Activated CD4-positive, alpha-beta memory T cell treated with anti-CD3 and anti-CD28 coated beads for 36 hours (primary cell): ENCODE results near the gene PARS2. TPM values are rescaled to one million over a fixed set of nuclear protein-coding genes. Genes with fewer than 3 reads are reported as not detected.
A peak's percentile ranks its signal among the peaks of the same experiment; 100 is the strongest.

ENCODE experiments used
- CTCF ChIA-PET: fragments of 350-600 bp; sonication (Branson Sonifier 250); formaldehyde crosslinking; loops from one replicate; lab custom pipeline; 2021; ENCODE audit warnings: antibody characterized with exemption, inconsistent platforms; lab: Charles Lee
- POLR2A ChIA-PET: fragments of 350-600 bp; sonication (Branson Sonifier 250); formaldehyde crosslinking; loops from one replicate; lab custom pipeline; 2021; ENCODE audit warnings: antibody characterized with exemption; lab: Charles Lee
- DNase-seq: peaks from one replicate; pipeline ENCODE4 v3.0.0-alpha.2; 2020
- H3K27ac Mint-ChIP-seq: one replicate; pipeline ENCODE4 v1.8.0; 2021; ENCODE audit warnings: mixed read lengths
- H3K27me3 Mint-ChIP-seq: one replicate; pipeline ENCODE4 v1.8.0; 2021; ENCODE audit warnings: mixed read lengths
- H3K36me3 Mint-ChIP-seq: one replicate; pipeline ENCODE4 v1.8.0; 2021; ENCODE audit warnings: mixed read lengths
- H3K4me1 Mint-ChIP-seq: one replicate; pipeline ENCODE4 v1.8.0; 2021; ENCODE audit warnings: low read depth, mixed read lengths
- H3K4me3 Mint-ChIP-seq: one replicate; pipeline ENCODE4 v1.8.0; 2021; ENCODE audit warnings: mild to moderate bottlenecking, mixed read lengths
- H3K9me3 Mint-ChIP-seq: one replicate; pipeline ENCODE4 v1.8.0; 2021; ENCODE audit warnings: mixed read lengths
- intact Hi-C: fragments of 100-400 bp; cut with micrococcal nuclease; formaldehyde crosslinking; loops from one replicate; pipeline ENCODE4 v1.15.1; 2023
- total RNA-seq, 2 experiments: library from RNA; stranded (reverse); gene quantifications; one replicate each; pipeline ENCODE4 v1.2.3, GENCODE V29; 2021

Gene PARS2
- total RNA-seq, 2 experiments from 2014 or later = 5.6 to 5.7 TPM

- peak; percentile 22 for DNase-seq
- Mint-ChIP-seq H3K4me3 (no peak overlapping the region), H3K27ac (peak overlapping the region; percentile 96), H3K4me1 (peaks cover 56% of the 10 kb centered on the region), H3K9me3 (no peaks in the 10 kb centered on the region), H3K27me3 (no peaks in the 10 kb centered on the region), H3K36me3 (no peaks in the 10 kb centered on the region)
- intact Hi-C loops = loop anchor here (5.0 to 10.0 kb wide), 2 partner anchors 311 to 513 kb away; no protein-coding TSS in a partner anchor
- ChIA-PET CTCF (interaction anchor here (2.3 to 5.3 kb wide), 3 partner anchors 9 to 124 kb away, joined by 6 to 38 read pairs (median 28); partner anchors contain the start of gene PARS2), POLR2A (interaction anchor here (1.0 to 4.0 kb wide), 3 partner anchors 33 to 82 kb away, joined by 3 to 23 read pairs (median 3); partner anchors contain the start of gene TTC4)
Measured at GRCh38 chr1:54798206-54798605, 33.9 kb upstream of the PARS2 start.

GRCh38 chr1:54796902-54797301 is 32.6 kb upstream of the PARS2 start:
- H3K36me3 Mint-ChIP-seq = peaks cover 2% of the 10 kb centered on the region
- DNase-seq = no peak
- peaks cover 54% of the 10 kb centered on the region for H3K4me1 Mint-ChIP-seq
- H3K27ac Mint-ChIP-seq = no peak overlapping the region
- no peaks in the 10 kb centered on the region for H3K27me3 Mint-ChIP-seq
- H3K4me3 Mint-ChIP-seq = no peak overlapping the region
- intact Hi-C loops = loop anchor here (5.0 to 10.0 kb wide), 2 partner anchors 310 to 512 kb away; no protein-coding TSS in a partner anchor
- H3K9me3 Mint-ChIP-seq = peaks cover 4% of the 10 kb centered on the region
- ChIA-PET POLR2A (interaction anchor here (0.6 kb wide), 1 partner anchor 339 kb away, joined by 5 read pairs; no protein-coding TSS in a partner anchor), CTCF (interaction anchor here (0.7 kb wide), 1 partner anchor 110 kb away, joined by 3 read pairs; no protein-coding TSS in a partner anchor)

GRCh38 chr1:54795841-54796468 is 31.6 kb upstream of the PARS2 start:
- Mint-ChIP-seq H3K4me3 (no peak overlapping the region), H3K9me3 (peaks cover 5% of the 10 kb centered on the region), H3K27me3 (no peaks in the 10 kb centered on the region), H3K27ac (no peak overlapping the region), H3K36me3 (peaks cover 5% of the 10 kb centered on the region), H3K4me1 (peaks cover 51% of the 10 kb centered on the region)
- CTCF ChIA-PET = interaction anchor here (0.7 to 1.2 kb wide), 4 partner anchors 9 to 123 kb away, joined by 3 read pairs; no protein-coding TSS in a partner anchor
- DNase-seq = no peak
- POLR2A ChIA-PET = interaction anchor here (0.6 kb wide), 1 partner anchor 338 kb away, joined by 5 read pairs; no protein-coding TSS in a partner anchor
- intact Hi-C loops = loop anchor here (5.0 to 10.0 kb wide), 2 partner anchors 309 to 511 kb away; no protein-coding TSS in a partner anchor

GRCh38 chr1:54795356-54795665 is 31.0 kb upstream of the PARS2 start:
- no peak overlapping the region for H3K4me3 Mint-ChIP-seq
- no peak overlapping the region for H3K27ac Mint-ChIP-seq
- no peak for DNase-seq
- peaks cover 50% of the 10 kb centered on the region for H3K4me1 Mint-ChIP-seq
- H3K27me3 Mint-ChIP-seq = no peaks in the 10 kb centered on the region
- ChIA-PET POLR2A (no interaction called here), CTCF (interaction anchor here (0.8 to 1.2 kb wide), 3 partner anchors 9 to 123 kb away, joined by 3 read pairs; no protein-coding TSS in a partner anchor)
- intact Hi-C loops = loop anchor here (5.0 to 10.0 kb wide), 2 partner anchors 308 to 511 kb away; no protein-coding TSS in a partner anchor
- H3K36me3 Mint-ChIP-seq = peaks cover 5% of the 10 kb centered on the region
- peaks cover 5% of the 10 kb centered on the region for H3K9me3 Mint-ChIP-seq

GRCh38 chr1:54794451-54795355 is 30.4 kb upstream of the PARS2 start:
- Mint-ChIP-seq H3K36me3 (peaks cover 5% of the 10 kb centered on the region), H3K27me3 (no peaks in the 10 kb centered on the region), H3K9me3 (peaks cover 5% of the 10 kb centered on the region), H3K27ac (peak overlapping the region; percentile 54), H3K4me1 (peaks cover 44% of the 10 kb centered on the region), H3K4me3 (no peak overlapping the region)
- ChIA-PET CTCF (interaction anchor here (0.8 to 1.2 kb wide), 2 partner anchors 10 to 15 kb away, joined by 3 read pairs; no protein-coding TSS in a partner anchor), POLR2A (interaction anchor here (1.0 kb wide), 1 partner anchor 78 kb away, joined by 3 read pairs; no protein-coding TSS in a partner anchor)
- intact Hi-C loops = loop anchor here (5.0 to 10.0 kb wide), 2 partner anchors 307 to 510 kb away; no protein-coding TSS in a partner anchor
- peak; percentile 38 for DNase-seq

GRCh38 chr1:54792686-54793282 is 28.5 kb upstream of the PARS2 start:
- Mint-ChIP-seq H3K4me3 (no peak overlapping the region), H3K27ac (no peak overlapping the region), H3K9me3 (peaks cover 5% of the 10 kb centered on the region), H3K27me3 (no peaks in the 10 kb centered on the region), H3K4me1 (peaks cover 25% of the 10 kb centered on the region), H3K36me3 (peaks cover 5% of the 10 kb centered on the region)
- intact Hi-C loops = loop anchor here (10.0 kb wide), 1 partner anchor 508 kb away; no protein-coding TSS in a partner anchor
- DNase-seq = no peak
- ChIA-PET POLR2A (interaction anchor here (1.2 kb wide), 1 partner anchor 8 kb away, joined by 6 read pairs; the partner anchor contains the start of gene TTC22), CTCF (interaction anchor here (0.6 to 2.4 kb wide), 15 partner anchors 8 to 711 kb away, joined by 3 to 20 read pairs (median 5); partner anchors contain the start of gene TTC22)

GRCh38 chr1:54791880-54792522 is 27.7 kb upstream of the PARS2 start:
- Mint-ChIP-seq H3K27ac (no peak overlapping the region), H3K27me3 (no peaks in the 10 kb centered on the region), H3K4me1 (peaks cover 22% of the 10 kb centered on the region), H3K4me3 (no peak overlapping the region), H3K9me3 (peaks cover 5% of the 10 kb centered on the region), H3K36me3 (peaks cover 5% of the 10 kb centered on the region)
- peak; percentile 75 for DNase-seq
- POLR2A ChIA-PET = interaction anchor here (1.2 kb wide), 1 partner anchor 9 kb away, joined by 6 read pairs; the partner anchor contains the start of gene TTC22
- CTCF ChIA-PET = interaction anchor here (0.6 to 2.4 kb wide), 21 partner anchors 9 to 710 kb away, joined by 3 to 20 read pairs (median 4); partner anchors contain the start of gene TTC22
- intact Hi-C loops = loop anchor here (10.0 kb wide), 1 partner anchor 507 kb away; no protein-coding TSS in a partner anchor

GRCh38 chr1:54788459-54788858 is 24.1 kb upstream of the PARS2 start:
- H3K27ac Mint-ChIP-seq = no peak overlapping the region
- no peak for DNase-seq
- H3K4me1 Mint-ChIP-seq = no peaks in the 10 kb centered on the region
- ChIA-PET CTCF (interaction anchor here (1.0 kb wide), 1 partner anchor 11 kb away, joined by 3 read pairs; no protein-coding TSS in a partner anchor), POLR2A (no interaction called here)
- peaks cover 5% of the 10 kb centered on the region for H3K9me3 Mint-ChIP-seq
- no peak overlapping the region for H3K4me3 Mint-ChIP-seq
- intact Hi-C loops = no loop called here
- H3K36me3 Mint-ChIP-seq = peaks cover 5% of the 10 kb centered on the region
- H3K27me3 Mint-ChIP-seq = no peaks in the 10 kb centered on the region

GRCh38 chr1:54787604-54788003 is 23.3 kb upstream of the PARS2 start:
- Mint-ChIP-seq H3K9me3 (peaks cover 5% of the 10 kb centered on the region), H3K4me3 (no peak overlapping the region), H3K27ac (no peak overlapping the region), H3K4me1 (no peaks in the 10 kb centered on the region), H3K36me3 (peaks cover 5% of the 10 kb centered on the region), H3K27me3 (no peaks in the 10 kb centered on the region)
- intact Hi-C loops = no loop called here
- DNase-seq = no peak
- ChIA-PET POLR2A (no interaction called here), CTCF (no interaction called here)

GRCh38 chr1:54786778-54787177 is 22.5 kb upstream of the PARS2 start:
- POLR2A ChIA-PET = no interaction called here
- no peaks in the 10 kb centered on the region for H3K27me3 Mint-ChIP-seq
- no peaks in the 10 kb centered on the region for H3K4me1 Mint-ChIP-seq
- intact Hi-C loops = no loop called here
- CTCF ChIA-PET = no interaction called here
- peaks cover 2% of the 10 kb centered on the region for H3K36me3 Mint-ChIP-seq
- no peak overlapping the region for H3K27ac Mint-ChIP-seq
- H3K4me3 Mint-ChIP-seq = no peak overlapping the region
- no peaks in the 10 kb centered on the region for H3K9me3 Mint-ChIP-seq
- DNase-seq = no peak
